Embryonic facial prominence (tissue), 1 donor: ENCODE results near the gene NTN1.
"Not testable (repeated sequence)": the region's sequence is repeated elsewhere in the genome, so short reads cannot be mapped to it uniquely, and the experiment has no call there.

Experiments
- DNase-seq: peaks from one replicate; pipeline ENCODE4 v3.0.0-alpha.2; 2016; ENCODE audit errors: extremely low spot score

The NTN1 gene

GRCh38 chr17:9244066-9245052 lies 223.0 kb downstream of the NTN1 start:
- DNase-seq: no peak

DNA sequence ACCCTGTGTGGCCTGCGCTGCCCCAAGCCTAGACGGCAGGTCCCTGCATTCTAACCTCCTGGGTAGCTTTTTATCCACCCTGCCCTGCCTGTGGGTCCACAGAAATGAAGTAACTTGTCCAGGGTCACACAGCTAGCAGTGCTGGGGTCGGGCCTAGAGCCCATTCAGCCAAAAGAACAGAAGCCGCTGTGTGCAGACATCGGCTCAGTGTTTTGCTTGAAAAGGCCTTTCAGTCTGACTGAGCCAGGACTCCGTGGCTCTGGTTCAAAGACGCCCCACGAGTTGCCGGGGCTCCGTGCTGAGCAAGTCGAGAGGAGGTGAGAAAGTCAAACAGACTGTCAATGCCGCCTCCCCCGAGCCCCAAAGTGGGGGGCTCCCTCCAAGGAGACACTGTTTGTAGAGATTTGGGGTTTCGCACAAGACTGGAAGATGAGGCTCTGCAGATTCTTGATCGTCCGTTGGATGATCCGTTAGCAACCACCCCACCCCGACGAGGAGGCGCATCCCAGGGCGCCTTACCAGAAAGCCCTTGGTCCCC lies 226.2 kb downstream of the NTN1 start:
- DNase-seq: no peak

GRCh38 chr17:9249245-9249953 lies 228.1 kb downstream of the NTN1 start:
- no peak for DNase-seq

- no peak for DNase-seq
Measured at GRCh38 chr17:9251273-9251672, 230.0 kb downstream of the NTN1 start.

GRCh38 chr17:9253308-9253707 lies 232.0 kb downstream of the NTN1 start:
- DNase-seq: no peak

DNA sequence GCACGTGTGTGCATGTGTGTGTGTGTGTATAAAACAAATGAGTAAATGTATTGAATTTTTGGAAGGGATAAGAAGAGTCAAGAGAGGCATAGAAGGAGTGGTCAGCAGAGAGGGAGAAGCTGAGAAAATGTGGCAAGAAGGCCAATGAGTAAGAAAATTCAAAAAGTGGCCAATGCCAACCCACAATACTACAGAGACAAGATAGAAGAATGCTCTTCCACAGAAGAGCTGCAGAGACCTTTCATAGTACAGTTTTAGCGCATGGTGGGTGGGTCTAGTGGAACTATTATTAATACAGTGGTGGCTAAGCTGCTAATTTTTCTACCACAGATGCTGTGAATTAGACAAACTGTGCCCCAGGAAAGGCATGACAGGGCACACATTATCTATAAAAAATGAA lies 233.5 kb downstream of the NTN1 start:
- DNase-seq: no peak

DNA sequence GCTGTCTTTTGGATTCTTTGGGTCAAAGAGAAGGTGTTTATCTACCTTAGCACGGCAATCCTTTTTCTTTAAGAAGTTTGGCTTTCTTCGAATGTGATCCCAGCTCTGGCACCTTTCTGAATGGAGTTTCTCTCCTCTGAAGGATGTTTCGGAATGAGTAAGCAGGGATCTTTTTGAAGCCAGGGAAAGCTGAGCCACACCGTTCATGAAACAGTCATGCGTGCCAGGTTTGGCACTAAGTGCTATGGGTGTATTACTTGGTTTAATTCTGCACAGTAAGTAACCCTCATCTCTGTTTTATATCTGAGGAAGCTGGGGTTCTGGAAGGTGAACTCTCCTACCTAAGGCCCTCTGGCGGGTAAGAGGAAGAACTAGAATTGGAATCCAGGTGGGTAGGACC lies 234.5 kb downstream of the NTN1 start:
- no peak for DNase-seq

GRCh38 chr17:9256361-9256750 lies 235.0 kb downstream of the NTN1 start:
- DNase-seq: no peak

GRCh38 chr17:9256751-9257629 lies 235.7 kb downstream of the NTN1 start:
- DNase-seq: no peak

DNA sequence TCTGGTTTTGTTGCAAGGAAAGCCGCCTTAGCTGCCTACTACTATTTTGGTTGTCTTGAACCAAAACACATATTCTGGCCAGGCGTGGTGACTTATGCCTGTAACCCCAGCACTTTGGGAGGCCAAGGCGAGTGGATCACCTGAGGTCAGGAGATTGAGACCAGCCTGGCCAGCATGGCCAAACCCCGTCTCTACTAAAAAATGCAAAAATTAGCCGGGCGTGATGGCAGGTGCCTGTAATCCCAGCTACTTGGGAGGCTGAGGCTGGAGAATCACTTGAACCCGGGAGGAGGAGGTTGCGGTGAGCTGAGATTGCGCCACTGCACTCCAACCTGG lies 236.3 kb downstream of the NTN1 start:
- DNase-seq: not testable (repeated sequence)

- DNase-seq: no peak
Measured at GRCh38 chr17:9258115-9259015, 237.1 kb downstream of the NTN1 start.

GRCh38 chr17:9259419-9259818 lies 238.1 kb downstream of the NTN1 start:
- no peak for DNase-seq

DNA sequence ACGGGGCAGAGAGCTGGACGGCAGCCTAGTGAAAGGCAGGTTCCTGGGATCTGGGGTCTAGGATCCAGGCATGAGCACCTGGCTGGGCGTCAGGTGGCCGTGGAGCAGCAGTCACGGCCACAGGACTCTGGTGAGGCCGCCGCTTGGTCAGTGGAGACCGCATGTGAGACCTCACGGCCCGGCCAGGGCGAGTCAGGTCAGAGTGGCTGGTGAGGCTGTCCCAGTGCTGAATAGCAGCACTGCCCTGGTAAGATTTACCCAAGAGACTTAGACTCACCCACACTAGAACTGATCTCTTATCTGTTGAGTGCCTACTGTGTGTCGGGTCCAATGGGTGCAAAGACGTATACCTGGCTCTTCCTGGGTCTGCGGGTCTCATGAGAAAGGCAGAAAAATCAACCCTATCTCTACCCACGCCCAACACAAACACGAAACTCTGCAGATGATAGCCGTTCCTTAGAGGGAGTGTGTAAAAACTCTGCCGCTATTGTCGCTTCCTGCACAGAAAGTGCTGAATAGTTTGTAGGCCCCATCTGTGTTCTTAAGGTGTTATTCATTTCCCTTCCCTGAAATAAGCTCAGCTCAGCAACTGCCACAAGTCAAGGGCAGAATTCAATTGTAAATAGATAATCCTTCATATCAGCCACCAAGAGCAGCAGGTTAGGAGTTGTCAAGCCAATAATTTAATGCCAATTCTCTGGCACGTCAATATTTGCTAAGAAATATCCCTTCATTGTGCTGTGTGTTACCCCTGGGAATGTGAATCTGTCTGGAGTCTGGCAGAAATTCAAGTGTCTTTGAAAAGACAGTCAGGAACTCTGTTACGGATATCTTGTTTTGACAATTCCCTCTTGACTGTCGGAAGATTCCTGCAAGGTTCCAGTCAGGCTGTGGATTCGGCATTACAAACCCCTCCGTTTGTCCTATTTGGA lies 240.0 kb downstream of the NTN1 start:
- no peak for DNase-seq

- DNase-seq: no peak
Measured at GRCh38 chr17:9266031-9266680, 244.8 kb downstream of the NTN1 start.

- no peak for DNase-seq
Measured at GRCh38 chr17:9266697-9267117, 245.4 kb downstream of the NTN1 start.

- DNase-seq: no peak
Measured at GRCh38 chr17:9268546-9268945, 247.2 kb downstream of the NTN1 start.

DNA sequence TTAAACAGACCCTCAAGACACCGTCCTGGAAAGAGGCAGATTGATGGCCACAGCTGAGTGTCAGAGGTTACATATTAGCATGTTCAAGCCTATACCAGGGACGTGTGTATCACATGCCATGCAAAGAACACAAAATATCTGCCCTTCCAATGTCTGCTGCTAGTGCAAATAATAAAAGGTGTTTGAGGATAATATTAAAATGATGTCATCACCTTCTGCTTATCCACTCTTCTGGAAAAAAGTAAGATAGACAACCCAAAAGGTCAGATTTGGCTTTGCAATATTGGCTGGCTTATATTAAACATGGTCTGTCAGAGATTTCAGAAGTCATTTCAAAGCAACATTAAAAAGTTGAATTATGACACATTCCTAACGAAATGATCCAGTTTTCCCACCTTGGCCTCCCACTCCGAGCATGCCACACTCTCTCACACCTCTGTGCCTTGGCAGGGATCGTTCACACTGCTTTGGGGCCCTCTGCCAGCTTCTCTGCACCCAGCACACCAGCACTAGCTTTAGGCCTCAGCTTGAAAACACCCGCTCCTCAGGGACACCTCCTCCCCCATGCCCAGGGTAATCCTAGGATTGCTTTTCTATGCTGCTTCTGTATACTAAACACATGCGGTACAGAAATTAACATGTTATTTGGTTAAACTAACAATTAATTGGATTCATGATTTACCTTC lies 248.2 kb downstream of the NTN1 start:
- DNase-seq: no peak

GRCh38 chr17:9270921-9271320 lies 249.6 kb downstream of the NTN1 start:
- no peak for DNase-seq
